HG02571 (cell line): ENCODE data around the gene BATF3.
"Not testable (repeated sequence)": the region's sequence is repeated elsewhere in the genome, so short reads cannot be mapped to it uniquely, and the experiment has no call there.

ENCODE experiments used
- ATAC-seq: cut with Tn5 transposase; IDR thresholded peaks from one replicate; pipeline ENCODE4 v1.9.1; 2021; ENCODE audit warnings: mild to moderate bottlenecking, moderate library complexity; ENCODE audit not compliant: unreplicated experiment

The BATF3 gene

DNA sequence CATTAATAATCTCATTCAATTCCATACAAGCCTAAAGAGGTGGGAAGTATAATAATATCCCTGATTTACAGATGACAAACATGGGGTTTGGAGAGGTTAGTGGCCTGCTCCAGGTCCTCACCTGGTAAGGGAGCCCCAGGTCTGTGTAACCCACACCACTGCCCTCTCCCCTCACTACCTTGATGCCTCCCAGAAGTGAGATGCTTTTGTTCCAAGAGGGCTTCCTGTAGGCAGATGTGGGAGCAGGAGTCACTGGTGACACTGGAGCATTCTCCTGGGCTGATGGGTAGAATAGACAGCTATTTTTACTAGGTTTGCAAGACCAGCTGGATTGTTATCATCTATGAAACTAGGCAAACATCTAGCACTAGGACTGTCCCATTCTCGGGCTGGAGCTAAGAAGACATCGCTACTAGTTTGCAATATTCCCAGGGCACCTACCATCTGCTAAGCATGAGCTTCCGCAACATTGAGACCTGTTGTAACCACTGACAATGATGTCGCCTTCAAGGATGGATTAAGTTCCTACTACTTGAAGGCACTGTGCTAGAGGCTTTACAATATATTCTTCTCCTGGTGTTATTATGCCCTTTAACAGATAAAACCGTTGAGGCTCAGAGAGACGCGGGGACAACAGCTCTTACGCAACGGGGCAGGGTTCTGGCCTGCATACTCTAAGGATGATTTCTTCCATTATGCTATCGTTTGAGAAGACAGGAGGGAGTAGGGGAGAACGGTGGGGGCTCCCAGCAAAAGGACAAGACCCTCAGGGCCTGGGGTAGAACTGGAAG lies 35.0 kb downstream of the BATF3 start:
- ATAC-seq = no peak

DNA sequence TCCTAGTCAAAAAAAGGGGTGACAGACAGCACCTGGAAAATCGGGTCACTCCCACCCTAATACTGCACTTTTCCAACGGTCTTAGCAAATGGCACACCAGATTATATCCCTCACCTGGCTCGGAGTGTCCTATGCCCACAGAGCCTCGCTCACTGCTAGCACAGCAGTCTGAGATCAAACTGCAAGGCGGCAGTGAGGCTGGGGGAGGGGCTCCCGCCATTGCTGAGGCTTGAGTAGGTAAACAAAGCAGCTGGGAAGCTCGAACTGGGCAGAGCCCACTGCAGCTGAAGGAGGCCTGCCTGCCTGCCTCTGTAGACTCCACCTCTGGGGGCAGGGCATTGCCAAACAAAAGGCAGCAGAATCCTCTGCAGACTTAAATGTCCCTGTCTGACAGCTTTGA lies 41.4 kb downstream of the BATF3 start:
- ATAC-seq = not testable (repeated sequence)

DNA sequence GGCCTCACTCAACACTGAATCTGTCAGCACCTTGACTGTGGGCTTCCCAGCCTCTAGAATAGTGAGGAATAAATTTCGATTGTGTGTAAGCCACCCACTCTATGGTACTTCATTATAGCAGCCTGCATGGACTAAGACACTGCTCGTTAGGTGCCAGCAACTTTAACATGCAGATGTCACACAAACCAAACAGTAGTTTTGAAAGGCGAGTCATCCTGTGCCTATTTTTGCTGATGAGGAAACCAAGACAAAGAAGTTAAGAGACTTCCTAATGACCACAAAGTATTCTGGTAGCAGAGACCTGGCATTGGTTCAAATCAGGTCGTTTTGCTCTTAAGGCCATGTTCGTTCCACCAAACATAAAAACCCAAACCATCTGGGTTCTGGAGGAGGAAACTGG lies 42.9 kb downstream of the BATF3 start:
- no peak for ATAC-seq

DNA sequence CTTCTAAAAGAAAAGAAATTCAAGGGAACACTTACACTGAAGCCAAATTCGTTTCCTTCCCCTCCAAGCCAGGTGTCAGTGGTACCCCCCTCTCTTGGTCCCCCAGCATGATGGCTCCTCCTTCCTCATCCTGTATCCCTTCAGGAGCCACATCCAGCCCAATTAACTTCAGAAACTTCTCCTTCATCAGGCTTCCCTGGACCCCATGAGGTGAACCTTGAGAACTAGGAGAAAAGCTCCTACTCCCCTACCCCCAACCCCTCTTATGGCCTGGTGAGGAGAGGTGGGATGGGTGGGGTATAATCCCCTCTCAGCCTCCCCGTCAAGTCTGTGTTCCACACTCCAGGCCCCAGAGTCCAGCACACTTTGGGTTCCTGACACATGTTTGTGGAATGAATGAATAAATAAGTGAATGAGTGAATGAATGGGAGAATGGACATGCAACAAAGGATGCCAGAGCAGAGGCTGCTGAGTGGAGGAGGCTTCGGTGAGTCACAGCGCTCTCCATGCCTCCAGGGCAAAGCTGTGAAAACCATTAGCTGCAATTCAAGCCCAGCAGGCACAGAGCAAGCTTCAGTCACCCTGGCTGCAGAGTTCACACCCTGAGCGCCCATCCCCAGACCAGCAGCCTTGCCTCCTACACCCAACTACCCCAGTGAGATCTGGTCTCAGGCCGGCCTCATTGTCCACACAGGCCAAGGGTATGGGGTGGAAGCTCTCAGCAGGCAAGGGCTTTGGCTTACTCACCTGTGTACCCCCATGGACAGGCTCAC lies 43.8 kb downstream of the BATF3 start:
- no peak for ATAC-seq

DNA sequence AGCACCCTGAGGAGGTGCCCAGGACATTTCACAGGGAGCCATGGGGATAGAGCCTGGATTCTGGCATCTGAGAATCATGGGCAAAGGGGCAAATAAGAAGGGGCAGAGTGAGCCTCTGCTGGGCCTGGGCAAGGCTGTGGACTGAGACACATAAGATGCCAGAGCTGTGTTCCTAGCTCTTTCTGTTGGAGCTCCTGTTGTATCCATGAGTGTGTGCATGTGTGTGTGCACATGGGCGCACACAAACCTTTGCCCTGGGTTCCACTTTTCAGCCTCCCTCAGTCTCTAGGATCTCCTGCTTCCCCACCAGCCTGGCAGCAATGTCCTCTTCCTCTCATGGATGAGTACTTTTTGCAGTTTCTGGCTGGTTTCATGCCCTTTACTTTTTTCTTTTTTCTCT lies 47.0 kb downstream of the BATF3 start:
- ATAC-seq = no peak

DNA sequence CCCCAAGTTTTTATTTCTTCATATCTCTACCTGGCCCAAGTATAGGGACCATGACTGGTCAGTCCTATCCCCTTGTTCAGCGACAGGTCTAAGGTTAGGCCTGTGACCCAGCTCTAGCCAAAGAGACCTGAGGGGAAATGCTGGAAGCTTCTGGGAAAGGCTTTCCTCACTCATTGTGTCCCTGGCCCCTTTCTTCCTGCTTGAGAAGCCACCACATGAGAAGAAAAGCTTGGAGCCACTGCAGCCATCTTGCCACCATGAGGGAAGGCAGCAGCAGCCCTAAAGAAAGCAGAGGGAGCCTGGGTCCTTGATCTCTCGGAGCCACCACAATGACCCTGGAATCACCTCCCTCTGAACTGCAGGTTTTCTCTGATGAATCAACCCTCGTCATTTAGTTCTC lies 47.7 kb downstream of the BATF3 start:
- no peak for ATAC-seq

DNA sequence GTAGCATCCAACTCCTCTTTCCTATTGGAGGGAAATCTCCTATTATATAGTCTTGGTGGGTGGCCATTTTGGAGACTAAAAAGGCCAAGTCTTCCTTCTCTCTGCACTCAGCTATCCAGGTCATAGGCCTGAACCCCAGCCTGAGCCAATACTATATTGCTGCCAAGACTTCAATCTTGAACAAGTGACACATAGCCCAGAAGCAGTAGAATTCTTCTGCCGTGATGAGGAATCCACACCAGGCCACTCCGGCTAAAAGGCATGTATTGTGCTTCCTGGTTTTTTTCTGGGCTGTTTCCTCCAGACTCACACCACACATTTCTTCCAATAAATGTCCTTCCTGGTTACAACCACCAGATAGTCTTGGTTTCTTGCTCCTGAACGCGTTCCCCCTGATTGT lies 48.1 kb downstream of the BATF3 start:
- no peak for ATAC-seq

DNA sequence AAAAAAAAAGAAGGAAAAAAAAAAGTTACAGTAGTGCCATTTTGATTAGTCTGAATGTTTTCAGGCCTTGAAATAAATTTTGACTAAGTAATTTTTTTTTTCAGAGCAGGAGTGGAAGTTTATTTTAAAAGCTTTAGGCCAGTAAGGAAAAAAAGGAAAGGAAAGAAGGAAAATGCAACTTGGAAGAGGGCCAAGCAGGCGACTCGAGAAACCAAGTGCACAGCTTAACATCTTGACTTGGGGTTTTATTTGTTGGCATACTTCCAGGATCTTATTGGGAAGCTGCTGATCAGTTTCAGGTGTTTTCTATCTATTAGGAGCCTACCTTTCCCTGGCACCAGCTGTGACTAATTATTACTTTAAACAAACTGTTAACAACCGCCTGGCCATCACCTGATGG lies 49.4 kb downstream of the BATF3 start:
- ATAC-seq = no peak

DNA sequence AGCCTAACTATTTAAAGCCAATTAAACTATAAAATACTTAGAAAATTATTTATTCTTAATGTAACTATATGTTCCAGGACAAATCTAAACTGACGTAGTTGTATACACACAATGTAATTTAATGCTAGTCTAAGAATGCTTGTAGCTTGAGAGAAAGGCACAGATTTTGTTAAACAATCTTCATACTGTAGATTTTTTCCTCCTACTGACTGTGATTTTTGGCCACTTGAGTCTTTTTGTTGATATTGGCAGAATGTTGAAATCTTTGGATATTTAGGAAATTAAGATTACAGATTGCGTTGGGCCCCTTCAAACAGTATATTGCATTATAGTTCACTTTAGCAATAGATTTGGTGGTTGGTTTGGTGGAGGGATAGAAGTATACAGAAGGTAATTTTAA lies 50.6 kb downstream of the BATF3 start:
- no peak for ATAC-seq

DNA sequence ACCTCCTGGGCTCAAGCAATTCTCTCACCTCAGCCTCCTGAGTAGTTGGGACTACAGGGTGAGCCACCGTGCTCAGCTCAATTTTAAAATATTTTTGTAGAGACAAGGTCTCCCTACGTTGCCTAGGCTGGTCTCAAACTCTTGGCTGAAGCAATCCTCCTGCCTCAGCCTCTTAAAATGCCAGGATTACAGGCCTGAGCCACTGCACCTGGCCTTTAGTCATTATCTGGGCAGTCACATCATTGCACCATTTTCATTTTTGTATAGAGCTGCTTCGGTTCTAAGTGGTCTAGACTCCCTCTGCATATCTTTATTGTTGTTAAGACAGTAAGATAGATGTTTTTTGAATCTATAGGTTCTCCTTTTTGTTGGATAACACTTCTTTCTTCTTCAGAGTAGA lies 51.2 kb downstream of the BATF3 start:
- ATAC-seq = no peak

DNA sequence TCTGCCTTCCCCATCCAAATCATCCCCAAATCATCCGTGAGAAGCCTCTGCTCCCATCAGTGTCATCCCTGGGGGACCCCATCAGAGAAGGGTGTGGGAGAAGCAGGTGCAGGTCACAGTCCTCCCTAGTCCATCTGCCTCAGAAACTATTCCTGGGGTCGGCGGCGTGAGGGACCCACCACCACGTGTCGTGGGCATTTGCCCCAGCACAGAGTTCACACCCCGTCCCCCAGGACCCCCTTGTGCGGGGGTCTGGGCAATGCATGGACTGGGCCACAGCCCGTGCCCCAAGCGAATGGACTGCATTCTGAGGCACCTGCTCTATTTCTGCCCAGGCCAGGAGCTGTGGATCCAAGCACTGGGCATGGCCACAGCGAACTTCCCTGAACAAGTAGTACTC lies 52.6 kb downstream of the BATF3 start:
- no peak for ATAC-seq

DNA sequence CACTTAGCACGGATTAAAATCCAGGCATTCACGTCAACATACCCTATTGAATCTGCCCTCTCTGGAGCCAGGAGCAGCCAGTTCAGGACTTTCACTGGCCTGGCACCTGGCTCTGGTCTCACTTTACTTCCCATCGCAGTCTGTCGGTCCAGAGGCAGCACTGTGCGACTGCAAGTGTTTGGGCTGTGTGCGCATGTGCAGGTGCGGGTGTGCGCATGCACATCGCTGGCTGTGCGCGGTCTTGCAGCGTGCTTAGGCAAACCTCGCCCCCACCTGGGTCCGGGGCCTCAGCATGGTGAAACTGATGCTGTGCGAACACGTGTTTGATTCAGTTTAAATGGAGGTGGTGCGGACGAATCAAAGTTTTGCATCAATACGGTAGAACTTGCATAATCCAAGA lies 53.1 kb downstream of the BATF3 start:
- no peak for ATAC-seq

DNA sequence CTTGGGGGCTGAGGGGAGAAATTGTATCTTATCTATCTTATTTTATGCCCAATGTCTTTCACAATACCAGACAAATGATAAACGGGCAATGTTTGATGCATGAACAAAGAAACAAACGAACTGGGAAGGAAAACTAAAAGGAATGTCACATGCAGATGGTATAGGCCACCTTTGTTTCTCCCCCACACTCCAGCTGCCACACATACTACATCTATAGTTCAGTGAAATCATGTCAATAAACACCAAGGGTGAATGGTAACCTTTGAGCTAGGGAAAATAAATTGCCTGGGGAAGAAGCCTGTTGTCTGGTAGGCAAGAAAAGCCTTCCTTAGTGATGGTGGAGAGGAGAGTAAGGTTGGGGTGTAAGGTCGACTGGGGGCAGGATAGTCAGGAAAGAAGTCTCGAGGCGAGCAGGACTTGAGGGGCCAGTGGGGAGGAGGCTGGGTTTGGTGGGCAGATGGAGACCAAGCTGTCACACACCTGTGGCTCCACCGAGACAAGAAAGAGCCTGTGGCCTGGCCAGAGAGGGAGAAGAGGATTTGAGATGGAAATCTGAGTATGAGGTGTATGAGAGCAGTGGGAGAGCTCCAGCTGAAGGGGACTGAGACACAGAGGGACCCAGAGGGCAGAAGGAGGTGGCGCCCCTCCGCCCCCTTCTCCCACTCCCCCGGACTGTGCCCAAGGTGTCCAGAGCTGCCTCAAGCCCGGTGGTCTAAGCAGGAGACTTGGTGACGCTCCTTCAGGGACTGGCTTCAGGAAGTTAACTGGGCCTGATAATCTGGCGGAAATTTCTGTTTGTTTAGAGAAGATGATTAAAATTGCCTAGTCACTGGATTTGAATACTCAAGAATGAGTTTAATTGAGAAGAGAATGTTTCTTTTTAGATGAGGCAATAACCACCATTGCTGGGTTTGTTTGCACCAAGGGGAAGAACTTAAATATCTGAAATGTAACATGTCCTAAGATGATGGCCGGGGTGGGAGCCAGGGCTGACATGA lies 53.8 kb downstream of the BATF3 start:
- ATAC-seq = no peak

DNA sequence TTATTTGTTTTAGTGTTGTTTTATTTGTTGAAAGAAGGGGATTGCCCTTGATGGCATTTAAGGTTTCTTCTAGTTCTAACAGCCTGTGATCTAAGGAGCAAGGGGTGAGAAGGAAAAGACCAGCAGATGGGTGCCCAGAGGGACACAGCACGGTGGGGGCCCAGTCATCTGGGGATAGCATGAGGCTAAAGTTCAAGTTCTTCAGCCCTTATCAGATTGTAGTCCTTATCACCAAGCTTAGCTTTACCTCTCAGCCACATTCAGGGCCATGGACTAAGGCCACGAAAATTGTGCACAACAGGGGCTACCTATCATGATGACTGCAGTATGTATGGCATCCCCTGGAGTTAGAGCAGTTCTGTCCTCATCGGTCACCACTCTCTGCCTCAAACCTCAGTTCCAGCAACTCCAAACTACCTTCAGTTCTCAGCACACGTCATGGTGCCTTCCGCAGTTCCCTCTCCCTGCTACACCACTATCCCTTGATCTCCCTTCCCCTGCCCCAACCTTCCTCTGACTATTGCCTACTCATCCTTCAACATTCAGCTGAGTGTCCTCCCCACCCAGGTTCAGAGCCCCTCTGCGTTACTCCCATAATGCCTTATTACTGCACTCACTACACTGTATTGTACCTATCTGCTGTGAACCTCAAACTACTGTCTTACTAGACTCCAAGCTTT lies 54.6 kb downstream of the BATF3 start:
- no peak for ATAC-seq

DNA sequence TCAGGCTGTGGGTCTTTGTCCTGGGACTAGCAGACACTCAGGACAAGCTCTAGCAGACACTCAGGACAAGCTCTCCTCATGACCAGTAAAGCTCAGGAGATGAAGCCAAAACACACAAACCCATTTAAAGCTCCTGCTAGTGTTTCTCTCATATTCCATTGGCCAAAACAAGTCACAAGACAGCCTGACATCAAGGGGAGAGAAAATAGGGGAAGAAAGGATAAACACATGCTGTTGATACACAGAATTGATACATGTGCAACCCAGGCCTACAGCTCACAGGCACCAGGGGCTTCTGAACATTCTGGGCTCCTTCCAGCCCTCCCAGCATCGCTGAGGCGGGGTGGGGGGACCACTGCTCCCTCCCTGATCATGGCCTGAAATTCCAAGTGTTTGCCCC lies 55.8 kb downstream of the BATF3 start:
- no peak for ATAC-seq

DNA sequence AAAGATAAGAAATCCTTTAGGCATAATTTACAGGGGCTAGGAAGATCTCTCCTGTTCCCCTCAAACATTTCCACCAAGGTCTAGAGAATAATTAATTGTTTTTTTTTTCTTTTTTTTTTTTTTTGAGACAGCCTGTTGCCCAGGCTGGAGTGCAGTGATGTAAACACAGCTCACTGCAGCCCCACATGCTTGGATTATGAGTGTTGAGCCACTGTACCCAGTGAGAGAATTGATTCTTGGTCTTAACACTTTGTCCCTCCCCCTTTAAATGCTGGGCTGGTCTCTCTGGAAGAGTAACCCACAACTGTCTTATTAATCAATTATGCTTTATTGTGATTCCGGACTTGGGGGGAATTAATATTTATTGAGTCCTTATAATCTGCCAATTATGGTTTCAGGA lies 57.7 kb downstream of the BATF3 start:
- ATAC-seq = no peak

DNA sequence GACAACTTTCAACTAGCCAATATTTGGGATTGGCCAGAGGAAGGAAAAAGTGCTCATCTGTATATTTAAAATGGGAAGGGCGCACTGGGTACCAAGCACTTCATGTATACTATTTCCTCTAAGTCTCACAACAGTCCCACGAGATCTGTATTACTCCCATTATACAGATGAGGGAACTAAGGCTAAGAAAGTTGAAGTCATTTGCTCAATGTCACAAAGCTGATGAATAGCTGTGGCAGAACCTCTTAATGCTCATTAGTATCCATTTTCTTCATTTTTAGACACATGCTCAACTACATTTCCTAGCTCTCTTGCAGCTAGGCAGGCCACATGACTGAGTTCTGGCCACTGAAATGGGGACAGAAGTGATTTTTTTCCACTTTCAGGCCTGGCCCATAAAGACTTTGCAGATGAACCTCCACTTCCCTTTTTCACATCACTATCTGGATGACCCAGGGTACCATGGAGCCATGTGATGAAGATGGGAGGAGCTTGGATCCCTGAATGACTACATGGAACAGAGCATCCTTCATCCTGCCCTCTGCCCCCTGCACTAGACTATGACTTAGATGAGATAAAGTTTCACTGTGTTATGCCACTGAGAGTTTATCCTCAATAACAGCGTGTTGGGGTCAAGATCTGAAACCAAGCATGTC lies 59.3 kb downstream of the BATF3 start:
- ATAC-seq = no peak

DNA sequence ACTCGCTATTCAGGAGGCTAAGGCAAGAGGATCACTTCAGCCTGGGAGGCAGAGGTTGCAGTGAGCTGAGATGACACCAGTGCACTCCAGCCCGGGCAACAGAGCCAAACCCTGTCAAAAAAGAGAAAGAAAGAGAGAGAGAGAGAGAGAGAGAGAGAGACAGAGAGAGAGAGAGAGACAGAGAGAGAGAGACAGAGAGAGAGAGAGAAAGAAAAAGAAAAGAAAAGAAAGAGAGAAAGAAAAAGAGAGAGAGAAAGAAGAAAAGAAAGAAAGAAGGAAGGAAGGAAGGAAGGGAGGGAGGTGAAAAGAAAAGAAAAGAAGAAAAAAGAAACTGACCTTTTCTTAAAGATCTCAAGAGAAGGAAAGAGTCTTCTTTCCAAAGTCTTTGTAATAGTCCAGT lies 60.1 kb downstream of the BATF3 start:
- not testable (repeated sequence) for ATAC-seq

DNA sequence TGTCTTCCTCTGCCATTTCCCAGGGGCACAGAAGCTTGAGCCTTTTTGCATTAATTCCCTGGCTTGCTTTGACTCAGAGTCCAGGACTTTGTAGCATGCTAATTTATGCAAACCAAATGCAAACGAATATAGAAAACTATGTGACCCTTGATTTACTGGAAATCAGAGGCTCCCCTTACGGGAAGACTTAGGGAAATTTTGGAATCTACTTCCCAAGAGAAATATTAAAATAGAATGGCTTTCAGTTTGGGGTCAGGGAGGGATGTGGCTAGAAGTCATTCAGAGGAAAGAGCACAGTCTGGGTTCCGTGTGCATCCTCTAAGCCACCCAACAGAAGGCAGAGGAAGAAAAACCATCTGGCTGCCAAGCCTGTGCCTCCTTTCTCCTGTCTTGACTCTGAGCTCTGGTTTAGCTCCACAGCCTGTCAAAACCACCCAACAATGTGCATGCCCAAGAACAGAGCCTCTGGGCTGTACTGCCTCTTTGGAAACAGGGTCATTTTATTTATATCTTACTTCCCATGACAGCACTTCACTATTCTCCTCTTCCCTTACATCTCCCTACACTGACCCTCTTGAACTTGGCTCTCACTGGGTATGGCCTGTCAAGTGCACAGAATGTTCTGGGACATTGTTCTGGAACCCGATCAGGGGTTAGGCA lies 61.0 kb downstream of the BATF3 start:
- no peak for ATAC-seq

DNA sequence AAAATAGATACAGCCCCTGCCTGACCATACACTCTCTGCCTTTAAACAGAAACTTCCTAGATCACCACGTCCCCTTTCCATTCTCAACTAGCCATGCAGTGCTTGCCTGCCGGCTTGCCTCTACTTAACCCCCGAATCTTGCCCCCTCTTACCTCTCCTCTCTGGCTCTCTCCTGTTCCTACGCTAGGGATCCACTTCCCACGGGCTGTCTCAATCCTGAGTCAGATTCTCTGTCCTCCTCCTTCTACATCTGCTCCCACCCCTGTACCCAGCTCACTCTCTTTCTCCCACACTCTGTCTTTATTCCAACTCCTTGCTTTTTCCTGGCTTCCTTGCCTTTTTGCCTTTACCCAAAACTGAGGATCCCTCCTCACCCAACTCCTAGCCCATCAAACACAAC lies 61.7 kb downstream of the BATF3 start:
- ATAC-seq = no peak
